Type B pancreatic cell (in vitro differentiated cells): ENCODE results near the gene HACD1. TPM values are rescaled to one million over a fixed set of nuclear protein-coding genes. Genes with fewer than 3 reads are reported as not detected.

ENCODE experiments used
- DNase-seq: peaks from one replicate; pipeline ENCODE4 v3.0.0; 2021; ENCODE audit warnings: mixed read lengths; ENCODE audit not compliant: unreplicated experiment; ENCODE audit errors: extremely low spot score
- H3K27ac Mint-ChIP-seq: 2 replicates; pipeline ENCODE4 v1.8.0; 2021; ENCODE audit warnings: mild to moderate bottlenecking, mixed read lengths
- H3K27me3 Mint-ChIP-seq: 2 replicates; pipeline ENCODE4 v1.8.0; 2021; ENCODE audit warnings: mixed read lengths
- H3K36me3 Mint-ChIP-seq: 2 replicates; pipeline ENCODE4 v1.8.0; 2021; ENCODE audit warnings: mixed read lengths
- H3K4me1 Mint-ChIP-seq: one replicate; pipeline ENCODE4 v1.8.0; 2021; ENCODE audit warnings: mixed read lengths; ENCODE audit not compliant: unreplicated experiment
- H3K4me3 Mint-ChIP-seq: 2 replicates; pipeline ENCODE4 v1.8.0; 2021; ENCODE audit warnings: mild to moderate bottlenecking, mixed read lengths
- H3K9me3 Mint-ChIP-seq: 2 replicates; pipeline ENCODE4 v1.8.0; 2021; ENCODE audit warnings: mixed read lengths
- CTCF ChIP-seq: fragments of 200-600 bp; sonication (generic); conservative IDR thresholded peaks from 2 replicates; pipeline ENCODE4 v1.5.0; 2021; ENCODE audit warnings: antibody characterized with exemption, mild to moderate bottlenecking
- long read RNA-seq: library from polyadenylated mRNA; unstranded; transcript quantifications from one replicate; pipeline ENCODE4 v2.0.0, GENCODE V29; 2020
- total RNA-seq: library from RNA; stranded (reverse); gene quantifications from 2 replicates; pipeline ENCODE4 v1.2.1, GENCODE V29; 2021; ENCODE audit warnings: low replicate concordance

The HACD1 gene
- total RNA-seq, result 7.9 and 16.4 TPM in 2 replicates
- long read RNA-seq, partial matches to known transcripts, result 0 of 1 reads
- long read RNA-seq, other reads (novel, unspliced or antisense), result 1 of 1 reads

- peaks cover 12% of the 10 kb centered on the region for H3K27me3 Mint-ChIP-seq
- H3K4me1 Mint-ChIP-seq, result peaks cover 4% of the 10 kb centered on the region
- H3K36me3 Mint-ChIP-seq, result no peaks in the 10 kb centered on the region
- peak; percentile 42 for TF ChIP-seq CTCF
- no peaks in the 10 kb centered on the region for H3K9me3 Mint-ChIP-seq
- DNase-seq, result peak; percentile 77
- H3K27ac Mint-ChIP-seq, result peak within 1 kb of the TSS; percentile 95
- H3K4me3 Mint-ChIP-seq, result peak within 1 kb of the TSS; percentile 95
These were observed at the start of gene HACD1 for GRCh38 chr10:17617031-17617911. TSS of gene HACD1 (minus strand) at chr10:17617374. CDS start at chr10:17617339, 35 bp downstream.

DNA sequence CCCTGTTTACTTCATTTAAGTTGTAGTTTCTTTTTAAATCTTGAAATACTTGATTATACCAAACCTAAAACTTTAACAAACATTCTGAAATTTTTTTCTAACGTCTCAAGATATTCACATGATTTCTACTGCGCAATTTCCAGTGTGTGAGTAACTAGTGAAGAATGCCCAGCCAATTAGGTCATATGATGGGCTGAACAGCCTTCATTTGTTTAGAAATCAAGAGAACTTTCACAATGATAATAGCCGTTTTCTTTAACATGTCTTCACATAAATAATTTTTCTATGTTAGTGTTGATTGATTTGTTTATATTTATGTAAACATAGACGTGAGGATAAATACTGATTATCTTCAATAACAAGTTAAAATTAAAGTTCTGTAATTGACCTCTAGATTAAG, 48.6 kb upstream of the HACD1 start:
- DNase-seq, result no peak
- no peaks in the 10 kb centered on the region for H3K27me3 Mint-ChIP-seq
- H3K36me3 Mint-ChIP-seq, result peaks cover 28% of the 10 kb centered on the region
- no peak for TF ChIP-seq CTCF
- peaks cover 13% of the 10 kb centered on the region for H3K4me1 Mint-ChIP-seq
- H3K9me3 Mint-ChIP-seq, result no peaks in the 10 kb centered on the region
- H3K27ac Mint-ChIP-seq, result no peak overlapping the region
- H3K4me3 Mint-ChIP-seq, result no peak overlapping the region

GRCh38 chr10:17663450-17663849, 46.3 kb upstream of the HACD1 start:
- Mint-ChIP-seq H3K4me1 (peaks cover under 1% of the 10 kb centered on the region), H3K9me3 (no peaks in the 10 kb centered on the region)
- no peak for DNase-seq

GRCh38 chr10:17662193-17663138, 45.3 kb upstream of the HACD1 start:
- TF ChIP-seq CTCF, result no peak
- peaks cover 26% of the 10 kb centered on the region for H3K36me3 Mint-ChIP-seq
- no peak overlapping the region for H3K4me3 Mint-ChIP-seq
- H3K27ac Mint-ChIP-seq, result no peak overlapping the region
- DNase-seq, result no peak
- no peaks in the 10 kb centered on the region for H3K27me3 Mint-ChIP-seq
- H3K4me1 Mint-ChIP-seq, result no peaks in the 10 kb centered on the region
- H3K9me3 Mint-ChIP-seq, result peaks cover 4% of the 10 kb centered on the region

More at GRCh38 chr10:17663450-17663849, 46.3 kb upstream of the HACD1 start:
- no peak for TF ChIP-seq CTCF
- H3K36me3 Mint-ChIP-seq, result peaks cover 22% of the 10 kb centered on the region
- no peak overlapping the region for H3K27ac Mint-ChIP-seq
- H3K4me3 Mint-ChIP-seq, result no peak overlapping the region
- H3K27me3 Mint-ChIP-seq, result no peaks in the 10 kb centered on the region

DNA sequence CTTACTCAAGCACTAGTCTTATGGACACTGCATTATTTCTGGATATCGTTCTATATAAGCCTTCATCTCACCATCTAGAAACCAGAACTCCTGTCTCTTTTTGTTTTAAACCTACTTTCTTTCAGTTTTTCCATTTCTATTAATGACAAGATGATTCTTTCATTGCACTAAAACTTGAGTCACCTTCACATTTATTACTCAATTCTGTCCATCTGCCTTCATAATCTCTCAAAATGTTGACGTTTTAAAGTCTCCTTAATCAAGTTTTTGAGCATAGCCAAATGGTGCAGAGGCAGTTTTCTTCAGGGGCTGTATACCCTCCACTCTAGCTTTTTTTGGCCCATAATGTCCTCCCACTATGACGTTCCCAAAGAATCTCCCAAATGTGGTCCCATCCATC, 44.3 kb upstream of the HACD1 start:
- no peak overlapping the region for H3K27ac Mint-ChIP-seq
- peaks cover 30% of the 10 kb centered on the region for H3K36me3 Mint-ChIP-seq
- H3K4me3 Mint-ChIP-seq, result no peak overlapping the region
- TF ChIP-seq CTCF, result no peak
- no peaks in the 10 kb centered on the region for H3K4me1 Mint-ChIP-seq
- H3K9me3 Mint-ChIP-seq, result peaks cover 8% of the 10 kb centered on the region
- no peaks in the 10 kb centered on the region for H3K27me3 Mint-ChIP-seq
- DNase-seq, result no peak
